Ammon's horn (tissue), 1 donor: ENCODE results near the gene RNF217.
"Not testable (repeated sequence)": the region's sequence is repeated elsewhere in the genome, so short reads cannot be mapped to it uniquely, and the experiment has no call there.

Experiments
- DNase-seq: peaks from one replicate; pipeline ENCODE4 v3.0.0-alpha.2; 2016; ENCODE audit warnings: low spot score

Gene RNF217

GRCh38 chr6:125015152-125015551 lies 52.9 kb downstream of the RNF217 start:
- no peak for DNase-seq

- DNase-seq = no peak
Measured at GRCh38 chr6:125018136-125018535, 55.9 kb downstream of the RNF217 start.

GRCh38 chr6:125019281-125019680 lies 57.0 kb downstream of the RNF217 start:
- no peak for DNase-seq

- DNase-seq = peak; percentile 28
Measured at GRCh38 chr6:125019918-125020317, 57.7 kb downstream of the RNF217 start.

GRCh38 chr6:125020385-125020784 lies 58.1 kb downstream of the RNF217 start:
- DNase-seq = peak; percentile 33

- DNase-seq = no peak
Measured at GRCh38 chr6:125022391-125022989, 60.3 kb downstream of the RNF217 start.

- DNase-seq = no peak
Measured at GRCh38 chr6:125025164-125025854, 63.1 kb downstream of the RNF217 start.

GRCh38 chr6:125027287-125027686 lies 65.0 kb downstream of the RNF217 start:
- DNase-seq = no peak

- DNase-seq = no peak
Measured at GRCh38 chr6:125030969-125031368, 68.7 kb downstream of the RNF217 start.

GRCh38 chr6:125031385-125031784 lies 69.1 kb downstream of the RNF217 start:
- no peak for DNase-seq

GRCh38 chr6:125034929-125035328 lies 72.7 kb downstream of the RNF217 start:
- not testable (repeated sequence) for DNase-seq

- DNase-seq = not testable (repeated sequence)
Measured at GRCh38 chr6:125036486-125036885, 74.2 kb downstream of the RNF217 start.

GRCh38 chr6:125037827-125038226 lies 75.6 kb downstream of the RNF217 start:
- no peak for DNase-seq

GRCh38 chr6:125038925-125039324 lies 76.7 kb downstream of the RNF217 start:
- DNase-seq = no peak

GRCh38 chr6:125041740-125042459 lies 79.7 kb downstream of the RNF217 start:
- DNase-seq = no peak

GRCh38 chr6:125044066-125044465 lies 81.8 kb downstream of the RNF217 start:
- DNase-seq = no peak

GRCh38 chr6:125044667-125045066 lies 82.4 kb downstream of the RNF217 start:
- no peak for DNase-seq

- DNase-seq = no peak
Measured at GRCh38 chr6:125046107-125046925, 84.1 kb downstream of the RNF217 start.

- no peak for DNase-seq
Measured at GRCh38 chr6:125048274-125048673, 86.0 kb downstream of the RNF217 start.

GRCh38 chr6:125050663-125051318 lies 88.6 kb downstream of the RNF217 start:
- no peak for DNase-seq

GRCh38 chr6:125053809-125054208 lies 91.6 kb downstream of the RNF217 start:
- no peak for DNase-seq

- DNase-seq = peak; percentile 30
Measured at GRCh38 chr6:125054331-125054730, 92.1 kb downstream of the RNF217 start.
